ENCODE data around the gene ICOSLG. TPM values are rescaled to one million over a fixed set of nuclear protein-coding genes. Genes with fewer than 3 reads are reported as not detected.

Gene ICOSLG, protein sequence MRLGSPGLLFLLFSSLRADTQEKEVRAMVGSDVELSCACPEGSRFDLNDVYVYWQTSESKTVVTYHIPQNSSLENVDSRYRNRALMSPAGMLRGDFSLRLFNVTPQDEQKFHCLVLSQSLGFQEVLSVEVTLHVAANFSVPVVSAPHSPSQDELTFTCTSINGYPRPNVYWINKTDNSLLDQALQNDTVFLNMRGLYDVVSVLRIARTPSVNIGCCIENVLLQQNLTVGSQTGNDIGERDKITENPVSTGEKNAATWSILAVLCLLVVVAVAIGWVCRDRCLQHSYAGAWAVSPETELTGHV
- 0.17 and 1.5 TPM in 2 replicates for total RNA-seq

DNA sequence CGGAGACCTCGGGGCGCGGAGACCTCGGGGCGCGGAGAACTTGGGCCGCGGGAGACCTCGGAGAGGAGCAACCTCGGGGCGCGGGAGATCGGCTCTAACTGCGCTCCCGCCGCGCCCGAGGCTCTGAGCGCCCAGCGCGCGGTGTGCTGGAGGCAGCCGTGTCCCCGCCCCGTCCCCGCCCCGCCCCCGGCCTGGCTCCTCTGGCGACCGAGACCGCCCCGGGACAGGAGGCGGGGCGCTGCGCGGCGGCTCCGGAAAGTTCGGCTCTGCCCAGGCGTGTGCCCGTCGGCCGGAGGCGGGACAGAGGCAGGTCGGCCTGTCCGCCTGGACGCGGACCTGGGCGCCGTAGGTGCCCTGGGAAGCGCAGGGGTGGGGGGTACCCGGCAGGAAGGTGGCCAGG is at the start of gene ICOSLG:
Gene ICOSLG, minus strand, starts transcription at position 102 of the 400 bp plus-strand sequence. CDS start 126 bp downstream, outside the sequence.

DNA sequence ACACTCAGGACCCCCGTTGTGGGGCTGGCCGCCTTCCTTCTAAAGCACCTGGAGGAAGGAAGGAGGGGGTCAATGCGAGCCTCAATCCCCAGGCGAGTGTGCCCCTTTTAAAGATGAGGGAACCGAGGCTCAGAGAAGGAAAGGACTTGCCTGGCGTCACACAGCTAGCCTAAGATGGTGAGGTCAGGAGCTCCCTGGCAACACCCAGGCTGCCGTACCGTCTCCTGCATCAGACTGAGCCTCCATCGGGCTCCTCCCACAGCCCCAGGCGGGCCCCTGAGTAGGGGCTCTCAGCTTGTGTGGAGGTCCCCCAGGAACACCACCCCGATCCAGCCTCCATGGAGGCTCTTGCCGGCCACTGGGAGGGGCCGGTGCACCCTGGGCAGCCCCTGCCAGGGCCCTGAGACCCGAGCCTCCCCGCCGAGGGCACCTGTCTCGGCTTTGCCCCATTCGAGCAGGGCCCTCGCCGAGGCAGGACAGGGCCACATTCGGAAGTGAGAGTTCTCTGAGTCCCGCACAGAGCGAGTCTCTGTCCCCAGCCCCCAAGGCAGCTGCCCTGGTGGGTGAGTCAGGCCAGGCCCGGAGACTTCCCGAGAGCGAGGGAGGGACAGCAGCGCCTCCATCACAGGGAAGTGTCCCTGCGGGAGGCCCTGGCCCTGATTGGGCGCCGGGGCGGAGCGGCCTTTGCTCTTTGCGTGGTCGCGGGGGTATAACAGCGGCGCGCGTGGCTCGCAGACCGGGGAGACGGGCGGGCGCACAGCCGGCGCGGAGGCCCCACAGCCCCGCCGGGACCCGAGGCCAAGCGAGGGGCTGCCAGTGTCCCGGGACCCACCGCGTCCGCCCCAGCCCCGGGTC is 44.6 kb upstream of the ICOSLG start, which contains the start of gene AIRE:
Gene AIRE, plus strand, starts transcription at position 739 of the 855 bp plus-strand sequence. CDS start 131 bp downstream, outside the sequence.

DNA sequence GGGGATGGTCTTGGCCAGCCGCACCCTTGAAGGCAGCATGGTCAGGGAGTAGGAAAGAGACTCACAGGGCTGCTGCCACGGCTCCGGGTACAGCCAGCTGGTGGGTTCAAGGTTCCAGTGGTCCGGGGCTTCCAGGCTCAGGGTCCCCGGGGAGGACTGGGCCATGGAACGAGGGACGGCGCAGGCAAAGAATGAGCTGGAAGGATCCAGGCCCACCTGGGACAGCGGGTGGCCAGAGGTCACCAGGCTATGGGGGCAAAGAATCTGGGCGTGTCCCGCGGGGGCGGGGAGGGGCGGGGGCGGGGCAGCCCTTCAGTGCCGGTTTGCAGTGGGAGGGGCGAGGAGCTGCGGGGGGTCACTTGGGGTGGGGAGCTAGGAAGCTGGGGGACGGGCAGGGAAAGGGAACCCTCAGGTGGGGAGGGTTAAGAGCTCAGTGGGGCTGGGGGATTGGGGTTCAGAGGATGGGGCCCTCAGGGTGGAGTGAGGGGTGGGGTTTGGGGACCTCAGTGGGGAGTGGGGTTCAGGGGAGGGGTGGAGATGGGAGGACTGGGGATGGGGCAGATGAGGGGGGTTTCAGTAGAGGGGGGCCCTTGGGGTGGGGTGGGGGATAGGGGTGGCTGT is 21.0 kb upstream of the ICOSLG start, which contains the start of gene DNMT3L:
Gene DNMT3L, minus strand, starts transcription at position 223 of the 621 bp plus-strand sequence. CDS start 638 bp downstream, outside the sequence.

Other genes with a start within 250 kb of the ICOSLG start
- 21.4 and 28.6 TPM in 2 replicates for gene TRAPPC10, start 228.6 kb downstream of the ICOSLG start, total RNA-seq
- gene PWP2, start 133.5 kb downstream of the ICOSLG start, total RNA-seq = 6.1 and 27.1 TPM in 2 replicates
- gene GATD3, start 107.3 kb downstream of the ICOSLG start, total RNA-seq = 10.0 and 32.2 TPM in 2 replicates
- gene DNMT3L, start 21.0 kb upstream of the ICOSLG start, total RNA-seq = not detected in 2 replicates
- 0.03 and 0.07 TPM in 2 replicates for gene AIRE, start 44.9 kb upstream of the ICOSLG start, total RNA-seq
- 354 and 423 TPM in 2 replicates for gene PFKL, start 59.1 kb upstream of the ICOSLG start, total RNA-seq
- gene CFAP410, start 98.4 kb upstream of the ICOSLG start, total RNA-seq = 9.1 and 11.8 TPM in 2 replicates
- under 0.01 TPM in 1 of 2 replicates, not detected in the other for gene TRPM2, start 112.7 kb upstream of the ICOSLG start, total RNA-seq
- gene LRRC3, start 214.6 kb upstream of the ICOSLG start, total RNA-seq = 0.26 and 0.65 TPM in 2 replicates

Data from smooth muscle cell of the pulmonary artery (primary cell).